Neural crest cell (in vitro differentiated cells): ENCODE measurements around the gene TIGD3. TPM values are rescaled to one million over a fixed set of nuclear protein-coding genes. Genes with fewer than 3 reads are reported as not detected.
A peak's percentile ranks its signal among the peaks of the same experiment; 100 is the strongest.

Experiments used
- DNase-seq: peaks from one replicate; pipeline ENCODE4 v3.0.0; 2021; ENCODE audit warnings: low read depth, mixed read lengths, low spot score
- H3K27ac Mint-ChIP-seq: one replicate; pipeline ENCODE4 v1.8.0; 2021; ENCODE audit warnings: mild to moderate bottlenecking, mixed read lengths; ENCODE audit not compliant: unreplicated experiment
- H3K27me3 Mint-ChIP-seq: 2 replicates; pipeline ENCODE4 v1.8.0; 2021; ENCODE audit warnings: low read depth, mild to moderate bottlenecking, mixed read lengths
- H3K36me3 Mint-ChIP-seq: 2 replicates; pipeline ENCODE4 v1.8.0; 2021; ENCODE audit warnings: low read depth, mild to moderate bottlenecking, mixed read lengths
- H3K4me1 Mint-ChIP-seq: 2 replicates; pipeline ENCODE4 v1.8.0; 2021; ENCODE audit warnings: mixed read lengths
- H3K4me3 Mint-ChIP-seq: one replicate; pipeline ENCODE4 v1.8.0; 2021; ENCODE audit warnings: mild to moderate bottlenecking, mixed read lengths
- H3K9me3 Mint-ChIP-seq: 2 replicates; pipeline ENCODE4 v1.8.0; 2021; ENCODE audit warnings: mixed read lengths
- total RNA-seq: library from RNA; stranded (reverse); gene quantifications from 2 replicates; pipeline ENCODE4 v1.2.1, GENCODE V29; 2021
- TF ChIP-seq, protein P1 (sequence below): fragments of 200-600 bp; sonication (generic); conservative IDR thresholded peaks from 2 replicates; pipeline ENCODE4 v1.5.0; 2021; ENCODE audit warnings: antibody characterized with exemption, mild to moderate bottlenecking

TIGD3 gene
- total RNA-seq, 1 donor from 2014 or later, result 3.3 TPM

DNA sequence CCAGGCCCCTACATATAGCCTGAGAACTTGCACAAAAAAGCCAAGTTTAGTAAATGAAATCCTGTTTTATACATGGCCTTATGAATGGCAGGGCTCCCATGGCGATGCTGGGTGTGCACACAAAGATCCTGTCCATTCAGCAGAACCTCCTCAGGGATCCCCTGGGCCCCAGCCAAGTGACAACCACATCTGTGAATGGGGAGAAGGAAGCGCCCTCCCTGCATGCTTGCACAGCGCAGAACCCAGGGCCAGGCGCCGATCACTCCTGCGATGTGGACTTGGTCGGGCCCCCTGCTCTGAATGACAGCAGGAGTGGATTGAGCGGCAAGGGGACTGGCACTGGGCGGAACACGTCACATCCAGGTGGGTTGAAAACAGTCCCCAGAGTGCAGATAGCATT lies 44.3 kb upstream of the TIGD3 start:
- Mint-ChIP-seq H3K36me3 (no peaks in the 10 kb centered on the region), H3K9me3 (no peaks in the 10 kb centered on the region), H3K4me1 (peaks cover 38% of the 10 kb centered on the region), H3K4me3 (peak overlapping the region; percentile 56), H3K27me3 (peaks cover 35% of the 10 kb centered on the region), H3K27ac (no peak overlapping the region)
- TF ChIP-seq, protein P1, sequence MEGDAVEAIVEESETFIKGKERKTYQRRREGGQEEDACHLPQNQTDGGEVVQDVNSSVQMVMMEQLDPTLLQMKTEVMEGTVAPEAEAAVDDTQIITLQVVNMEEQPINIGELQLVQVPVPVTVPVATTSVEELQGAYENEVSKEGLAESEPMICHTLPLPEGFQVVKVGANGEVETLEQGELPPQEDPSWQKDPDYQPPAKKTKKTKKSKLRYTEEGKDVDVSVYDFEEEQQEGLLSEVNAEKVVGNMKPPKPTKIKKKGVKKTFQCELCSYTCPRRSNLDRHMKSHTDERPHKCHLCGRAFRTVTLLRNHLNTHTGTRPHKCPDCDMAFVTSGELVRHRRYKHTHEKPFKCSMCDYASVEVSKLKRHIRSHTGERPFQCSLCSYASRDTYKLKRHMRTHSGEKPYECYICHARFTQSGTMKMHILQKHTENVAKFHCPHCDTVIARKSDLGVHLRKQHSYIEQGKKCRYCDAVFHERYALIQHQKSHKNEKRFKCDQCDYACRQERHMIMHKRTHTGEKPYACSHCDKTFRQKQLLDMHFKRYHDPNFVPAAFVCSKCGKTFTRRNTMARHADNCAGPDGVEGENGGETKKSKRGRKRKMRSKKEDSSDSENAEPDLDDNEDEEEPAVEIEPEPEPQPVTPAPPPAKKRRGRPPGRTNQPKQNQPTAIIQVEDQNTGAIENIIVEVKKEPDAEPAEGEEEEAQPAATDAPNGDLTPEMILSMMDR, result no peak
- DNase-seq, result no peak

DNA sequence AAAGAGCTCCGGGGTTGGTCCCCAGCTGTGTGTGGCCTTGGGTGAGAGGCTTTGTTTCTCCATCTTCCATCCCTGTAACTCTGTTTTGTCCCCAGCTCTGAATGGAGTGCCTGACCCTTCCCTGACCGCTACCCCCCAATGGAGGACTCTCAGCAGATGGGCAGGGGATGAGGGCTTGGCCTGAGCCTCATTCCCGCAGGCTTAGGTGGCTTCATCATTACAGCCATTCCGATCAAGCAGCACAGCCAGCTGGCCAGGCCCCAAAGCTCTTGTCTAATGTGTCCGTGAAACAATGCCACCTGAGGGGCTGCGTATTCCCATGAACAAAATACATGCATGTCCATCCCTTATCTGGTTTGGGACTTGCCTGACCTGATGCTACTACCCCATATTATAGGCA lies 43.8 kb upstream of the TIGD3 start:
- TF ChIP-seq, protein P1, result no peak
- Mint-ChIP-seq H3K36me3 (no peaks in the 10 kb centered on the region), H3K4me1 (peaks cover 36% of the 10 kb centered on the region), H3K4me3 (peak overlapping the region; percentile 78), H3K27ac (no peak overlapping the region), H3K27me3 (peaks cover 36% of the 10 kb centered on the region), H3K9me3 (no peaks in the 10 kb centered on the region)
- DNase-seq, result no peak

DNA sequence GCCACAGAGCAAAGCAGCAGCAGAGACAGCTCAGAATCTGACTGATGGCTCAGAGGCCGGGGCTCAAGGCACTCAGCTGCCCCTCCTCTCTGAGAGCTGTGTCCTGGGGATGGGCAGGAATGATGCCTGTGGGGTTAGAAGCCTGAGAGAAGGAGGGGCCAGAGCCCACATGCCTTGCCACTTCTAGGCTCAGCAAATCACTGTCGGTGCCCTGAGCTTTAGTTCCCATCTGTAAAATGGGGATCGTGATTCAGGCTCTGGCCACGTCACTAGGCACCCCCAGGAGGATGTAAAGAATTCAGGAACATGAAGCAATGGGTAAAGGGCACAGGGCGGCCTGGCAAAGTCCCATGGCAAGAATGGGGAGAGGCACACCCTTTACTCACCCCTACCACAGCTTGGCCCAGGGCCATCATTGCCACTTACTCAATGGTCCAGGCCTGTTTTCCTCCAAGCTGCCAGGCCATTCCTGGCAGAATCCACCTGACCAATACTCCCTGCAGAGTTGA lies 43.3 kb upstream of the TIGD3 start:
- Mint-ChIP-seq H3K36me3 (no peaks in the 10 kb centered on the region), H3K9me3 (no peaks in the 10 kb centered on the region), H3K4me3 (peak overlapping the region; percentile 78), H3K27ac (no peak overlapping the region), H3K4me1 (peaks cover 39% of the 10 kb centered on the region), H3K27me3 (peaks cover 38% of the 10 kb centered on the region)
- DNase-seq, result no peak
- TF ChIP-seq, protein P1, result no peak

DNA sequence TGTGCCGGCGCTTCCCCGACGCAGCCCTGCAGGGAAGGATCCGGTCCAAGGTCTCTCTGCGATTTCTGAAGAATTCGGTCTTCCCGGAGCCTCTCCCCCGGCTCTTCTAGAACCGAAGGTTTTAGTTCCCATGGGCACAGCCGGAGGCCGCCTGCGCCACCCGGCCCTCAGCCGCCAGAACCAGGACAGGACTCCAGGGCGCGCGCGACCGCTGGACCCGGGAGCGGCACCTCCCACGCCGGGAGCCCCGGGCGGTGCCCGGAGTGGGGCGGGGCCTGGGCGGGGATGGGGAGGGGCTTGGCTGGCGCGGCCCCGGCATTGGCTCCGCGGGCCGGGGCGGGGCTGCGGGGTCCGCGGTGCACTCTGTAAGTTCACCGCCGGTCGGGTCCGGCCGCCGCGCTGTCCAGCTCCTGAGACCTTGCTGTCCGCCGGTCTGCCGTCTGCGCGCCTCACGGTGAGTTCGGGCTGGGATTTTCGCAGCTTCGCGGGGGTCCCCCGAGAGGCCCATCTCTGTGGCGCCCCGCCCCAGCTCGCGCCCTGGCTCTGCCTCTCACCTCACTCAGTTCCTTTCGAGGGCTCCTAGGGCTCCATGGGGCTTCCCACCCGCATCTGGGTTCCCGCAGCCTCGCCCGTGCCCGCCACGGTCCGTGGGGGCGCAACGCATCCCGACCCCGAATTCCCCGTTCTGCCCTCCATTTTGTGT lies 39.9 kb upstream of the TIGD3 start, which contains the start of gene CDC42EP2:
CDC42EP2 (plus strand) TSS at position 366 of the 703 bp plus-strand sequence. CDS start 6,033 bp downstream, outside the sequence.
- peak; percentile 71 for DNase-seq
- TF ChIP-seq, protein P1, result no peak
- H3K36me3 Mint-ChIP-seq, result no peaks in the 10 kb centered on the region
- H3K9me3 Mint-ChIP-seq, result no peaks in the 10 kb centered on the region
- peaks cover 38% of the 10 kb centered on the region for H3K27me3 Mint-ChIP-seq
- no peak within 1 kb of the TSS for H3K27ac Mint-ChIP-seq
- H3K4me1 Mint-ChIP-seq, result peaks cover 47% of the 10 kb centered on the region
- peak within 1 kb of the TSS; percentile 83 for H3K4me3 Mint-ChIP-seq

DNA sequence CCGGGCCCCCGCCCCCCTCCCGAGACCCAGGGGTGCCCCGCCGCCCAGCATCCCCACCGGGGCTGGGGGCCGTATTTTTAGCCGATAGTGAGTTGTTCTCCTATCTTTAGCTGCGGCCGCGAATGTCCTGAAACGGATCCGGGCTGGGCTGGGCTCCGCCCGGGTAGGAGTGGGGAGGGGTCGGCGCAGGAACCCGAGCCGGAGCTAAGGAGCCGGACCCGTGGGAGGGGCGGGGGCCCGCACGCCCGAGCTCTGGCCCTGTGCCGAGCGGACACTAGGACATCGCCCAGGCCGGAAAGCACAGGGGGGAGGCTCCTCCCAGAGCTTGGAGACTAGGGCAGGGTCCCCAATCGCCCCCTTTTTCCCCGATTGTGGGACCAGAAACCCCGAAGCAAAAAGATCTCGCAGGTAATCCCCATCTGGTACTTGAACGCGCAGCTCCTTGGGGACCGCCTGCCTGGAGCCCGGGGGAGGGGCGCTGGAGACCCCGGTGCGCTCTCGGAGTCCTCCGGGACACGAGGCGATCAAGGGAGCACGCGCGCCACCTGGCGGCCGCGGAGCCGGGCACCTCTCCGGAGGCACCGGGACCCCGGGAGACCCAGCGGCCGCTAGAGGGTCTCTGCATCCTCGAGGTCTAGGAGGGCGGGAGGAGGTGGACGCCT lies 39.2 kb upstream of the TIGD3 start:
- Mint-ChIP-seq H3K36me3 (no peaks in the 10 kb centered on the region), H3K27ac (no peak overlapping the region), H3K27me3 (peaks cover 38% of the 10 kb centered on the region), H3K4me1 (peaks cover 43% of the 10 kb centered on the region), H3K9me3 (no peaks in the 10 kb centered on the region), H3K4me3 (peak overlapping the region; percentile 77)
- TF ChIP-seq, protein P1, result peak; percentile 99
- peak; percentile 98 for DNase-seq
